Stimulated activated CD4-positive, alpha-beta T cell treated with anti-CD3 and anti-CD28 coated beads, Interleukin-2, amount 100 ng/mL, for 24 hours (primary cell): Measurements from ENCODE around the gene EYS.
"Not testable (repeated sequence)": the region's sequence is repeated elsewhere in the genome, so short reads cannot be mapped to it uniquely, and the experiment has no call there.

ENCODE experiments used
- DNase-seq, 2 donors: peaks; one replicate each; pipeline ENCODE4 v3.0.0-alpha.2; 2020

The EYS gene

DNA sequence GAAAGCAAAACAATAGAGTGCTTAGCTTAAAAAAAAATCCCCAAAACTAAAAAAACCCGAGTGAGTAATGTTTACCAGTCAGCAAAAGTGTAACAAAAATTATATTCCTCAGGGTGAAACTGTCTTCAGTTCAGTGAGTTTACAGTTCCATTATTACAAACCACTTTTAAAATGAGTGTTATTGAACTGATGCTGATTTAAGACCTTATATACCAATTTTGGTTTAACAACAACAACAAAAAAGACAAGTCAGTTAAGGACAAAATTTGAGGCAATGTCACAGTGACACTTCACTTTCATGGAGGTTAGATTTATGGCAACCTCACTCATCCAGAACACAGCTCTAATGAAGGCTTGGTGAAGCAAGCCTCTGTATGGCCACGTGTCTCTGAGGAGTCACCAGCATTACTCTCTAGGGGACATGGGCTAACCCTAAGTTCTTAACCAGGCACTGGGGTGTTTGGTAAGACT, 1440.6 kb downstream of the EYS start:
- no peak for DNase-seq

DNA sequence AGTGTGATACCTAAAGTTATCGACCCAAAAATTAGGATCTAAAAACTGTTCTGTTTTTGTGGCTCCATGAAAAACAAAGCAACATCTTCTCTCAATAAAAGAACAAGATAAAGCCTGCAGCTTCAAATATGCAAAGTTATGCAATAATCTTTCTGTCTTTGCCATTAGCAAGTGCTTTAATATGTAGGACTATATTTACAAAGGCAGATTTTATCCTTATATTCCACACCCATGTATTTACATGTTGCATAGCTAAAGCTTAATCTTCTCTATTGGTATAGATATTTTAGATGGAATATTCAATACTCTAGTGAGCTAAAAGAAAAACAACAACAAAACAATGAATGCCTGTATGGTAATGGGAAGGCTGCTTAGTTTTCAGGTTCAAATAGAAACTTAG, 1443.2 kb downstream of the EYS start:
- no peak for DNase-seq

DNA sequence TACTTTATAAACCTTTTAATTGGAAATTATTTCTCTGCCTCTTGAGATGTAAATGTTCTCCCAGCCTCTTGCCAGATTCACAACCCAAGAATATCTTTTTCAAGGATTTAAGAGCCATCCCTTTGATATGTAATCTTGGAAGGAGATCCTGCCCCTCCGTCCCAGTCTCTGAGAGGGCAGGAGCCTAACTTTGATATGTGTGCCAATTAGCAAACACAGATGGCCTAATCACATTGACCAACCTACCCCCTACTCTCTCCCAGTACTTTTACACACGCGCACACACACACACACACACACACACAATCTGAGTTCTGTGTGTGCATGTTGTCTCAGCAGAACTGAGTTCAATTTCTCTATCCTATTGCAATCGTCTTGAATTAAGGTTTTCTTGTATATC, 1447.7 kb downstream of the EYS start:
- DNase-seq, result no peak

DNA sequence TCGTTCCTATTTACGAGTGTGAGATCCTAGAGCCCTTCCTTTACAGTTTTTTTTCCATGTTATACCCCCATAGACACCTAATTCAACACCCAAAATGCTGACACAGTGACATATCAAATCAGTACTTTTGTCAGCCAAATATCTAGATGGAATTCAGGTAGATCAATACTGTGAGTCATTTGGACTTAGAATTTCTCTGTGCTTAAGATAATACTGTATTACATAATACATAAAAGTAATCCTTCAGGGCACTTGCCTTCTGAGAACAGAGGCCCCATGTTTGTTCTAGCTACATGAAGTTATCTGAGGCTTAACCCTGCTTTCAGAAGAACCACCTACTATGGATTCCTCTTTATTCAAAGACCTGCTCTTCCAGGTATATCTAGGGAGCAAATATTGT, 1448.3 kb downstream of the EYS start:
- DNase-seq, result no peak

DNA sequence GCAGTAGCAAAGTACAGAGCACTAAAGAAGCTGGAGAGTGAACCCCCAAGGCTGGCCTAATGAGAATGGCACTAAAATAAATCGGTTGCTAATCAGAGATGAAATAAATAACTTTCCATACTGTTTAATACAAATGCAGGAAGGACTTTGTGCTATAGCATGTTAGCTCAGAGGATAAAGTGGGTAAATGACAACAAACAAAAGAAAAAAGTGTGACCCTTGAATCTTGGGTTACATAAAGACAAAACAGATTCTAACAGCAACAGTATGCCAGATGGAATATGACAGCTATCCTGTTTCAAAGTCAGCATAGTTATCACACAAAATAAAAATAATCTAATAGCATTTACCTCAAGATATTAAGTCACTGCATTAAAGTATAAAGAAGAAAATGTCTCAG, 1448.7 kb downstream of the EYS start:
- DNase-seq, result no peak

DNA sequence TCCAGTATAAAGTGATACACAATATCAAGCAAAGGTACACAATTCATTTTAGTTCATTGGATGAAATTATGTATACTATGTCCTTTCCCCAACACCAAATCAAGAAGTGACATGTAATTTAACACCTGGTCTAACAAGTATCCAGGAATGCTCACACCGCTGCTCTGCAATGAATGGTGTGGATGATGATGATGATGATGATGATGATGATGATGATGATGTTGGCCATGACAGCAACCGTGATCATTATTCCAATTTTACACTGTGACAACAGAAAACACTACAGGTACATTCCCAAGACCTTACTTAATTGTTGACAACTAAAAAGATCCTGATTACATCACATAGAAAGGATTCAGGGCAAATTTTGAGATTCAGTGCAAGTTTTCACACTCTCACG, 1449.4 kb downstream of the EYS start:
- no peak for DNase-seq

DNA sequence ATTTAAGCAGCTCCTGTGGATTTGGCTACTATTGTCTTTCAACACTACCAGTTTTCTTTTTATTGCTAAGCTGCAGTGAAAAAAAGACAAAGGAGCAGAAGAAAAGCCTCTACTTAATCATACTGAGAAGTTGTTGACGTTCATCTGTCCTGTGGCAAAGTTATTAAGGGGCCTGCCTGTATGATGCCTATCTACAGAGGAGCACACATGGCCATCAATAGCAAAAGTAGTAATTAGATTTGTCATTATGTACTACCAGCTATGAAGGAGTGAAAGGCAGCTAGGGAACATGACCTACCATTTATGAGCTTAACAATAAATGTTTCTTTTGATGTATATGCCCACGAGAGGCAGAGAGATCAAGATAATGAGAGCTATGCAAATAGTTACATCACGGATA, 1450.5 kb downstream of the EYS start:
- DNase-seq, result no peak

DNA sequence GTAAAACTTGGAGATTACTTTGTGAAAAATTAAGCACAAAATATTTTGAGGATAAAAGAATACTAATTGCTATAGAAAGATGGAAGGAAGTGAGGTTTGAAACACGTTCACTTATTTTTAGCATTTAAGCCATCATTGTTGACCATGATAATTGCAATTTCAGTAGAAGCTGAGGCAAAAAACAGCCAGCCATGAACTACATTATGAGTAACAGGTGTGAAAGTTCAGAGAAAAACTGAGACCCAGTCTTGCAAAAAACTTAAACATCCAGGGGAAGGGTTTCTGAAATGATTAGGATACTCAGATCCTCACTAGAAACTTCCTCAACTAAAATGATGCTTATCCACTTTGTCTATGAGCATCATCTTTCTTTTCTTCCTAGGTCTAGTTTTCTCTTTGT, 1452.0 kb downstream of the EYS start:
- no peak for DNase-seq

DNA sequence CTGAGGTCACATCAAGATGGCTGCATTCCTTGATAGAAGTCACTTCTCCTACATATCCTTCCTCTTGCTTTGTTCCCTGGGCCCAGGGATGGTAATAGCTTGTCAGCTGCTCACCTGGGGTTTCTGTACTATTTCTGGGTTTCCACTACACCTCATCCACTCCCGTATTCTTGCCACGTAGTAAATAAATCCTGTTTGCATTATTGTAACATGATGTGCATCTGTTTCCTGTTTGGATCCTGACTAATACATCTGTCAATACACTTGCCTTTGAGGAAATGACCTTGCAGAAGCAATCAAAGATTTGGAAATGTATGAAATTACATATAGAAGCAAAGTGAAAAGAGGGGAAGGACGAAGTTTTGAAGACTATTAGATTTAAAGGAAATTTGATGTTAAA, 1452.5 kb downstream of the EYS start:
- DNase-seq, result no peak

DNA sequence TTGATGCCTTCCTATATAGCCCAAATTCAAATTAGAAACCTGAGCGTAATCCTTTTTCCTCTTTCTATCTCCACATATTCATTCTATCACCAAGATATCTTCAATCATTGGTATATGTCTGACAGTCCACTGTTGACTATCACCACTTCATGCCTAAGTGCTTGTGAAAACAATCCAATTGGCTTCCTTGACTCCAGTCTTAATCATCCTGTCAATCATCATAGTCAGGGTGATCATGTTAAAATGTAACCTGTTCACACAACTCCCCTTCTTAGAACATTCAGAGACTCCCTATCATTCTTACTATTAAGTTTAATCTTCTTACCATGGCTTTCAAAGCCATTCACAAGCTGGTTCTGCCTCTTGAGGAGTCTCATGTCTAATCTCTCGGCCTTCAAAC, 1454.8 kb downstream of the EYS start:
- no peak for DNase-seq

DNA sequence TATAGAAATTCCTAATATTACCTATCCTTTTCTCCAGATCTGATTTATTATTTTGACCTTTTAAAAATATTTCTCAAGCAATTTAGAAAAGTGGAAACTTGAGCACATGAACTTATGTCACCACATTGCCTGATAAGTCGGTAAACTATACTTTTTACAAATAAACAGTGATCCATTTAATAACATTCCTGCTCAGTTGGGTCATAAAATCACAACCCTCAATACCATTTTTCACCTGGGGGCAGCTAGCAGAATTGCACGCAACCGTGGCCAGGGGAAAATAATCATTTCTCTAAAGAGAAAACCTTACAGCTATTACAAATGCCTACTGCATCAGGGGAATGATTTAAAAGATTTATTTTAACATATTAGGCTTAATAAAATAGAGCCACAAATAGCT, 1456.9 kb downstream of the EYS start:
- no peak for DNase-seq

DNA sequence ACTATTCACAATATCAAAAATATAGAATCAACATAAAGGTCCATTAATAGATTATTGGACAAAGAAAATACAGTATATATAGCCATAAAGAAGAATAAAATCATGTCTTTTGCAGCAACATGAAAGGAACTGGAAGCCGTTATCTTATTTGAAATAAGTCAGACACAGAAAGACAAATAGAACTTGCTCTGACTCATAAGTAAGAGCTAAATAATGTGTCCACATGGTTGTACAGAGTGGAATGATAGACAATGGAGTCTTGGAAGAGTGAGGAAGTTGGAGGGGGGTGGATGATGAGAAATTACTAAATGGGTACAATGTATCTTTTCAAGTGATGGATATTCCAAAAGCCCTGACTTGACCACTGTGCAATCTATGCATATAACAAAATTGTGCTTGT, 1457.9 kb downstream of the EYS start:
- no peak for DNase-seq

DNA sequence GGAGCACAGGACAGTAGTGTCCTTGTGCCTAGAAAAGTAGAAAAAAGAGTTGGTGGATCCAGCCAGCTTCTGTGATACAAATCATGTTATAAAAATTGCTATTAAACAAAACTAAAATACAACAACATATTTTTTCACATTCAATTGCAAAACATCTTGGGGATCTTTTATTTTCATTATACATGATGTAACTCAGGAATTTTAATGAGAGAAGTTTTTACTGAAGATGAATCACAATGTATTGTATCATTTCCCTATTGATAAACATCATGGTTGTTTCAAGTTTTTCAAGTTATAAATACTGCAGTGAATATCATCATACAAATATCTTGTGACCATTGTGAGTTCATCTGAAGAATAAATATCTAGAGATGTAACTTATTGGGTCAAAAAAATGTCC, 1463.4 kb downstream of the EYS start:
- no peak for DNase-seq

DNA sequence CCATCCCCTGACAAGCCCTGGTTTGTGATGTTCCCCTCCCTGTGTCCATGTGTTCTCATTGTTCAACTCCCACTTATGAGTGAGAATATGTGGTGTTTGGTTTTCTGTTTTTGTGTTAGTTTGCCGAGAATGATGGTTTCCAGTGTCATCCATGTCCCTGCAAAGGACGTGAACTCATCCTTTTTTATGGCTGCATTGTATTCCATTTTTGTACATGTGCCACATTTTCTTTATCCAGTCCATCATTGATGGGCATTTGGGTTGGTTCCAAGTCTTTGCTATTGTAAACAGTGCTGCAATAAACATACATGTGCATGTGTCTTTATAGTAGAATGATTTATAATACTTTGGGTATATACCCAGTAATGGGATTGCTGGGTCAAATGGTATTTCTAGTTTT, 1468.1 kb downstream of the EYS start:
- not testable (repeated sequence) for DNase-seq

DNA sequence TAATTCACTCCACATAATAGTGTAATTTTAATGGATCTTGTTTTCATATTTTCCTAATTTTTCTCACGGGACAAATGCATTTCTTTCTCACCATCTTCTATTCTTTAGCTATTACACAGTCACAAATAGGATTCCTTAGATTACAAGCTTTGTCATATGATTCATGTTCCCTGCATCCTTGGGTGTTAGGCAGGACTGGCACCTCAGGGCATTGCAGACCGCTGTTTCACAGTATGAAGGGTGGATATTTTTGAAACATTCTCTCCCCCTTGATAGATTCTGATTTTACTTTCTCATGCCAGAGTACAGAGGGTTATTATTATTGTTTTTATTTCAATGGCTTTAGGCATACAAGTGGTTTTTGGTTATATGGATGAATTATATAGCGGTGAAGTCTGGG, 1469.0 kb downstream of the EYS start:
- no peak for DNase-seq

DNA sequence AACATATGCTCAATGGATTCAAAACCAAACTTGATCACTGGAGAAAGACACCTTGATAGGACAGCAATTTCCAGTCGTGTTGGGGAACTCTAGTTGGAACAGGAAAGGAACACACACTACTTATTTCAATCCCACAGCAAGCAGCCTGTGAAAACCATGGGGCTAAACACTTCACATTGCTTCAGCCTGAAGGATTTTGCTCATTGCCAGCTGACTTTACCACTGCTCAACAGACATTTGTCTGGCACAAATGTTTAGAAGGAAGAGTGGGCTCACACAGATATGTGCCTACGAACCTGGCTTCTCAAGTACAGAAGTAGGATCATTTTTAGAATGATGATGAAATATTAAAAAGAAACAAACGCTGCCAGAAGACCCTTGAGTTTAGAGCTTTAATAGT, 1473.3 kb downstream of the EYS start:
- DNase-seq, result no peak

DNA sequence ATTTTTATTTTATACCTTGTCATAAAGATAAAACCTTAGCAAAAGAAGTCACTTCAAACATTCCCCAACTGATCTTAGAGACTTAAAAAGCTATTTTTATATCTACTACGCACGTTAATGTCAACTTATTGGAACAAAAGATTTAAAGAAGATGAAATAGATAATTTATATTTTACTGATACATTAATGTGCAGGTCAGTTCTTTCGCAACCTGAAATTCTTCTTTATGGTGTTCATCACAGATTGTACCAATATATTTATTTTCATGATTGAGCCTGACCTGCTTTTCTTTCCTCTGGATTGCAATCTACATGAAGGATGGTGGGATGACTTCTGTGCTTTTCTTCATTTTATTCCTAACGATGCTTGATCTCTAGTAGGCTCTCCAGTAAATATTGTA, 1475.1 kb downstream of the EYS start:
- no peak for DNase-seq

DNA sequence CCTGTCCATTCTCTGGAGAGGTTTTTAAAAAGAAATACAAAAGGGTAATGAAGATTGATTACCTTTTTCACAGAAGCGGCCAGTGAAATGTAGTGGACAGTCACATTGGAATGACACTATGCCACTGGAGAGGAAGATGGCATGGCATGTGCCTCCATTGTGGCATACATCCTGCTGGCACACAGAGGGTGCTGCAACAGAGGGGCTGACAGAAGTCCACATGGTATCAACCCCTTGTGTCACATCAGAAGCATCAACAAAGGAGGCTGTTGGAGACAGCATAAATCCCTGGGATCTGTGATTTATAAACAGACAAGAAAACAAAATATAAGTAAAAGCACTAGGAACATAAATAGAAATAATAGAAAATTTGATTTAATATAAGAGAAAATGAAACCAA, 1476.5 kb downstream of the EYS start:
- DNase-seq, result no peak

DNA sequence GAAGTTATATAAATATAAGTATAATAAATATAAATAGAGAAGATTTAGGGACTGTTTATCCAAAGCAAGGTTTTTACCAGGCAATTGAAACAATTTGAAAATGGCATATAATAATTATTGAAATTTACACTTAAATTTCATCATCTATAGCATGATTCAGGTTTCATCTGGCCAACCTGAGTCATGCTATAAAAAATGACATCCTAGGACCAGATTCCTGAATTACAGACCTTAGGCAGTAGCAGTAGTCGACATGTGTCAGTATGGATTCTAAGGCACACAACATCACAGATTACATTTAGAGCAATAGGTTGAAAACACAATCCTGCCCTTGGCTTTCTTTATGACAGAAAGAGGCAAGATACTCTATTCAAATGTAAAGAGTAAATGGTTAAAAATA, 1479.2 kb downstream of the EYS start:
- DNase-seq, result no peak

DNA sequence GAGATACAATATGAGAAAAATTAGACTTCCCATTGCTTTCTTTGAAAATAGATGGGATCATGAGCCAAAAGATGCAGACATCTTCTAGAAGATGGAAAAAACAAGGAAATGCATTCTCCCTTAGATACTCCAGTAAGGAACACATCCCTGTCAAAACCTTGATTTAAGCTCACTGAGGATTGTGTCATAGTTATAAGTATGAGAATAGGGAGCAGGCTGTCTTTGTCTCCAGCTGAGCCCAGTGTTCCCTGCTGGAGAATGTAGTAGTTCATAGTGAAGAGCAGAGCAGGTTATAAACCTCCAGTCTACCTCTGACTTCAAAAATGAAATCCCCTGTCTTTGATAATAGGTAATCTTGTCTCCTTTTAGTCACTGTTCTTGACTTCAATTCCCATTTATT, 1481.5 kb downstream of the EYS start:
- no peak for DNase-seq

DNA sequence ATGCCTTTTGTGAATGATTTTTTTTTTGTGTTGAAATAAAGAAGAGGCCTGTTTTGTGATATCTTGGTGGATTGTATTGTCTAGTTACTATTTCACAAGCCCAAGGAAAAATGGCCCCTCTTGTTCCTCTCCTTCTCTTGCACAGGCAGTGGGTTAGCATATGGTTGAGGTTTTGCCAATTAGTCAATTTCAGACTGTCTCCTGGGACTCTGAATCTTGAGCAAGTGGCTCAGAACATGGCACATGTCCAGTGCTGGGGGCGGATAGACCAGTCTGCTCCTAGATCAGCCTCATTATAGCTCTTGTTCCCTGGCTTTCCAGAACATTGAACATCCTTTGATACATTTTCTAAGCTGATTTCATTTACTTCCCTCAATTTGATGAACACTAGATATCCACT, 1482.2 kb downstream of the EYS start:
- DNase-seq, result no peak

DNA sequence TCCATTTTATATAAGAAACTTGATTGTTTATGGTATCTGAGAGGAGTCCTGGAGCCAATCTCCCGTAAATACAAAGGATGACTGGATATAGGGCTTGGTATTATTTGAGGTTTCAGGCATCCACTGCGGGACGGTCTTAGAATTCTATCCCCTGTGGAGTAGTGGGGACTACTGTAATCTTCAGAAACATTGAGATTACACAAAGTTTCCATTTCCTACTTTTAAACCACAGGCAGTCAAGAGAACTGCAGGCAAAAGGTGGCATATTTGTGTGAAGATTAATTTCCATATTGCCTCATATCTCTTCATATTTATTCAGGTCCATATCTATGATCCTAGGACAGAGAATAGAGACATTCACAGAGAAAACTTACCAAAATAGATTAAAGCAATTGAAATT, 1485.2 kb downstream of the EYS start:
- DNase-seq, result no peak

DNA sequence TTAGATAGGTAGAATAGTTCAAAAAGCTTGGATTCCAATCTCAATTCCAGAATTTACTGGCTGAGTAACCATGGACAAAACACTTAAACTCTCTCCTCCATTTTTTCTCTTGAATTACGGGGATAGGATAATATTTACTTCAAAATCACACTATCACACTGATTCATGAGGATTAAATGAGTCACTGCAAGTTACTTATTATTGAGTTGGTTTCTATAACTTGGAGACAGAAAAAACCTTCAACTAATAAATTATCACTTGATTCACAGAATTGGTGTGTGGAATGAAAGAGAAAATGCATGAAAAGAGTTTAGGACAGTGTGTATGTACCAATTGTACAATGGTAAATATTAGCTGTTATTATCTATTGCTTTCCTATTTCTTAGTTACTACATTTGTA, 1486.2 kb downstream of the EYS start:
- no peak for DNase-seq

DNA sequence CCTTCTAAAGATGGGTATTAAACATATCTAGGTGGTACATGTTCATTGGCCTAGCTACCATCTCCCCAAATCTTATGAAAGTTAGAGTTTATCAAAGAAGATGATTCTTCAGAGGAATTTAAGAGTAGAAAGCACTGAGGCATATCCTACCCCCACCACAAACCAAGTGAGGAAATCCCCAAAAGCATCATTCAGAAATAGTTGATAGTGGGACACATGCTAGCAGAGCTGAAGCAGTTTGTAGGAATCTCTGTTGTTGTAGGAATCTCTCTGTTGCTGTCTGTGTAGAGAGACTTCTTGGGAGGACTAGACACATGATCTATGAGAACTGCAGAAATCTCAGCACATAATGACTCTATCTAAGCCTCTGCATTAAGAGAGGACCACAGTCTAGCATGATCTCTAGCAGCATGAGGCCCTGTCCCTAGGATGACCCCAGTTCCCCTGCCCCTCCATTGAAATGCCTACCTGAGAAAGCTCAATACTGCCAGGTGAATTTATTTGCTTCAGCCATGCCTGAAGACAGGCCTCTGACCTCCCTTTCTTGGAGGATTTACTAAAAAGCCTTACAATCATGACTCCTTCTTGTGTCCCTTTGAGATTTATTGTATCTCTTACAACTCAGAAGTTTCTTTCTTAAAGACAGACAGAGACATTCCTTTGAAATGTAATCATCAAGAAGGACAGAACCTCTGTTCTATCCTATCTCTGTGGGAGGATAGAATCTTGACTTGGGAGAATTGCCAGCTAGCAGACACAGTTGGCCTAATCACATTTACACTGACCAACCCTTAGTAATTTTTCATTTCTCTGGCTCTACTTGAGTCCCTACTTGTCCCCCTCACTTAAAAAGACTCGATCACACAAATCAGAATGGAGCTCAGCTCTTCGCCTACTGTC, 1489.1 kb downstream of the EYS start:
- no peak for DNase-seq

DNA sequence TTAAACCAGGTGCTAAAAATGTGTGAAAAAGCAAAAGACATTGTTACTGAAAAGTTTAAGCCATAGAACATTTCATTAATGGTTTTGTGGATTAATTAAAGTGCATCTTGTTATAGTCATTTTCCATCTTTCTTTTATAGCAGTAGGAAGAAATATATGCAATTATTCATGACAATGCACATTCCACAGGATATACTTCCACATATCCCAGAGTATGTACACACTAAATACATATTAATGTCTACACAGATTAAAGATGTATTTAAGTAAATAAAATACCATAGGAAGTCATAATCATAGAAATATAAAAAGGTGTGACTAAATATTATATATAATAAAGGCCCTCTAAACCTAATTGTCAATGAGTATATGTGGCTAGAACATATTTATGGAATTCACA, 1492.7 kb downstream of the EYS start:
- no peak for DNase-seq
